ENCODE measurements around the gene TIGD3. TPM values are rescaled to one million over a fixed set of nuclear protein-coding genes. Genes with fewer than 3 reads are reported as not detected.

The TIGD3 gene
- polyA plus RNA-seq, 1 donor (not counting 4 experiments of a cell fraction or from before 2014, with no cell fraction given), result not detected

DNA sequence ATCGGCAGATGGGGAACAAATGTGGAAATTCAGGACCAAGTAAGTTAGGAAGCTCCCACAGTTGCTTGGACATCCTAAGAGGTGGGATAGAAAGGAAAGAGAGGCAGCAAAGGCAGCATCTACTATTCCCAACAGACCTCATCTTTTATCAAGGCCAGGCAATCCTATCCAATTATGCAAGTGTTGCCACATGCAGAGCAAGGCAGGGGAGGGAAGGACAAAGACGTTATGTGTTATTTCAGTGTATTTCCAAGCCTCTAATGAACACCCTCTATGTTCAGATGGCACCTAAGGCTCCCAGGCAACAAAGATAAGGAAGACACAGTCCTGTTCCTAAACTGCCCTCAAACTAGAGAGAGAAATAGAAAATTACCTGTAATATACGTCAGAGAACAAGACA is 9.2 kb downstream of the TIGD3 start:
- no peaks in the 10 kb centered on the region for H3K36me3 ChIP-seq (ENCODE audit: control insufficient read depth in 2 of 2, extremely low read depth in 1 of 2, insufficient read depth in 2 of 2, low read length in 2 of 2)
- dilution Hi-C loops (cut with MboI; ENCODE audit: extremely low pct_ligation_motif_present, low sequenced_read_pairs), result no loop called here
- no peak for TF ChIP-seq EZH2 (IDR thresholded peaks at IDR 0.05; ENCODE audit: low read length)
- TF ChIP-seq, protein P1, sequence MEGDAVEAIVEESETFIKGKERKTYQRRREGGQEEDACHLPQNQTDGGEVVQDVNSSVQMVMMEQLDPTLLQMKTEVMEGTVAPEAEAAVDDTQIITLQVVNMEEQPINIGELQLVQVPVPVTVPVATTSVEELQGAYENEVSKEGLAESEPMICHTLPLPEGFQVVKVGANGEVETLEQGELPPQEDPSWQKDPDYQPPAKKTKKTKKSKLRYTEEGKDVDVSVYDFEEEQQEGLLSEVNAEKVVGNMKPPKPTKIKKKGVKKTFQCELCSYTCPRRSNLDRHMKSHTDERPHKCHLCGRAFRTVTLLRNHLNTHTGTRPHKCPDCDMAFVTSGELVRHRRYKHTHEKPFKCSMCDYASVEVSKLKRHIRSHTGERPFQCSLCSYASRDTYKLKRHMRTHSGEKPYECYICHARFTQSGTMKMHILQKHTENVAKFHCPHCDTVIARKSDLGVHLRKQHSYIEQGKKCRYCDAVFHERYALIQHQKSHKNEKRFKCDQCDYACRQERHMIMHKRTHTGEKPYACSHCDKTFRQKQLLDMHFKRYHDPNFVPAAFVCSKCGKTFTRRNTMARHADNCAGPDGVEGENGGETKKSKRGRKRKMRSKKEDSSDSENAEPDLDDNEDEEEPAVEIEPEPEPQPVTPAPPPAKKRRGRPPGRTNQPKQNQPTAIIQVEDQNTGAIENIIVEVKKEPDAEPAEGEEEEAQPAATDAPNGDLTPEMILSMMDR (optimal IDR thresholded peaks at IDR 0.05 in 1 of 3, IDR thresholded peaks at IDR 0.05 in 1 of 3, conservative IDR thresholded peaks at IDR 0.05 in 1 of 3; ENCODE audit: extremely low read depth in 1 of 3, insufficient read depth in 2 of 3, low read length in 3 of 3), result no peak
- H3K4me1 ChIP-seq (ENCODE audit: control insufficient read depth, extremely low read depth, insufficient read depth, low read length), result peaks cover 3% of the 10 kb centered on the region
- DNase-seq (ENCODE audit: low read depth, low spot score), result no peak
- no peaks in the 10 kb centered on the region for H3K9me1 ChIP-seq (ENCODE audit: control insufficient read depth, extremely low read depth, insufficient read depth, low read length)
- no peak overlapping the region for H2AFZ ChIP-seq (ENCODE audit: control insufficient read depth, low read length)
- no peaks in the 10 kb centered on the region for H4K20me1 ChIP-seq (ENCODE audit: control insufficient read depth, extremely low read depth, insufficient read depth, low read length)
- no peaks in the 10 kb centered on the region for H3K27me3 ChIP-seq (ENCODE audit: control insufficient read depth, extremely low read depth, insufficient read depth, low read length)
- no peak overlapping the region for H3K4me3 ChIP-seq (ENCODE audit: control insufficient read depth in 2 of 3, extremely low read depth in 1 of 3, insufficient read depth in 2 of 3, low read depth in 1 of 3, low read length in 3 of 3)
- no peaks in the 10 kb centered on the region for H3K79me2 ChIP-seq (ENCODE audit: control insufficient read depth, insufficient read depth, low read length)
- H3K9me3 ChIP-seq (ENCODE audit: control insufficient read depth, low read depth, low read length), result no peaks in the 10 kb centered on the region
- no peak overlapping the region for H3K9ac ChIP-seq (ENCODE audit: control insufficient read depth, extremely low read depth, insufficient read depth, low read length)
- no peak overlapping the region for H3K4me2 ChIP-seq (ENCODE audit: control insufficient read depth, extremely low read depth, insufficient read depth, low read depth, low read length)
- FAIRE-seq, result no peak
- H3K27ac ChIP-seq (ENCODE audit: control insufficient read depth, insufficient read depth, low read length), result no peak overlapping the region

DNA sequence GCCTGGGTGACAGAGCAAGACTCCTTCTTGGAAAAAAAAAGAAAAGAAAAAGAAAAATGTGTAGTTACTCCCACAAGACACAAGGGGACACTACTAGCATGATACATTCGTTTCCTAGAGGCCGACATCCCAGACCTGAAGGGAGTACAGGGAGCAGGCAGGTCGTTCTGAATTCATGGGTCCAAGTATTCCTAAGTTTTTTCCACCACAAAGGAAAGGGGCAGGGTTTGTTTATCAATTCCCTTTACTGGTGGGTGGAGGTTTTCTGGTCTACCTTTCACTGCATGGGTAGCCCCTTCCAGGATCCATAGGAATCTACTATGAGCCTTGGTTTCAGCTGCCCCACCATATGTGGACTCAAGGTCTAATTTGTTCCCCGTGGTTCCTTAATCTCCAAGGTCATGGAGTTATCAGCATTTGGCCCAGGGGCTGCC is 11.8 kb downstream of the TIGD3 start:
- FAIRE-seq (no peak), DNase-seq (ENCODE audit: low read depth, low spot score) (no peak)
- Histone ChIP-seq H3K9me1 (ENCODE audit: control insufficient read depth, extremely low read depth, insufficient read depth, low read length) (no peaks in the 10 kb centered on the region), H3K27me3 (ENCODE audit: control insufficient read depth, extremely low read depth, insufficient read depth, low read length) (no peaks in the 10 kb centered on the region), H3K9me3 (ENCODE audit: control insufficient read depth, low read depth, low read length) (no peaks in the 10 kb centered on the region), H3K4me1 (ENCODE audit: control insufficient read depth, extremely low read depth, insufficient read depth, low read length) (peaks cover 3% of the 10 kb centered on the region), H4K20me1 (ENCODE audit: control insufficient read depth, extremely low read depth, insufficient read depth, low read length) (no peaks in the 10 kb centered on the region), H3K4me3 (ENCODE audit: control insufficient read depth in 2 of 3, extremely low read depth in 1 of 3, insufficient read depth in 2 of 3, low read depth in 1 of 3, low read length in 3 of 3) (no peak overlapping the region), H2AFZ (ENCODE audit: control insufficient read depth, low read length) (no peak overlapping the region), H3K36me3 (ENCODE audit: control insufficient read depth in 2 of 2, extremely low read depth in 1 of 2, insufficient read depth in 2 of 2, low read length in 2 of 2) (no peaks in the 10 kb centered on the region), H3K4me2 (ENCODE audit: control insufficient read depth, extremely low read depth, insufficient read depth, low read depth, low read length) (no peak overlapping the region), H3K27ac (ENCODE audit: control insufficient read depth, insufficient read depth, low read length) (no peak overlapping the region), H3K9ac (ENCODE audit: control insufficient read depth, extremely low read depth, insufficient read depth, low read length) (no peak overlapping the region), H3K79me2 (ENCODE audit: control insufficient read depth, insufficient read depth, low read length) (no peaks in the 10 kb centered on the region)
- no peak for TF ChIP-seq EZH2 (IDR thresholded peaks at IDR 0.05; ENCODE audit: low read length)
- TF ChIP-seq, protein P1 (optimal IDR thresholded peaks at IDR 0.05 in 1 of 3, IDR thresholded peaks at IDR 0.05 in 1 of 3, conservative IDR thresholded peaks at IDR 0.05 in 1 of 3; ENCODE audit: extremely low read depth in 1 of 3, insufficient read depth in 2 of 3, low read length in 3 of 3), result peak; percentile 63 to 74 (median 67)
- dilution Hi-C loops (cut with MboI; ENCODE audit: extremely low pct_ligation_motif_present, low sequenced_read_pairs), result no loop called here
